K562 (cell line): ENCODE results near the gene HDAC7. TPM values are rescaled to one million over a fixed set of nuclear protein-coding genes. Genes with fewer than 3 reads are reported as not detected.

Experiments used
- ATAC-seq: fragments of 200-7000 bp; cut with Tn5 transposase; 3 replicates; pipeline ENCODE4 v1.9.1; 2020; ENCODE audit warnings: moderate library complexity
- BruUV-seq: library from RNA; stranded (reverse); fragments of 400-500 nt; replicated peaks from 2 replicates; lab custom pipeline; 2021; lab: Mats Ljungman, UMichigan
- CTCF ChIA-PET: fragments of 300-600 bp; formaldehyde crosslinking; extraction: SDS; loops from one replicate; lab custom pipeline; 2021; ENCODE audit warnings: low intra/inter-chr PET ratio; lab: Yijun Ruan, JAX
- POLR2A ChIA-PET: fragments of 300-600, 350-650 bp; sonication (Branson Sonifier 250); formaldehyde crosslinking; extraction: SDS; loops from one replicate; lab custom pipeline; 2021; ENCODE audit warnings: antibody characterized with exemption, inconsistent platforms; lab: Yijun Ruan, JAX
- DNase-seq, 4 experiments: peaks; one replicate each; pipeline versions ENCODE4 v3.0.0 to v3.0.0-alpha.2; 2011 to 2018; ENCODE audit warnings: low spot score in 3 of 4, mixed read lengths in 3 of 4; ENCODE audit errors: extremely low read depth in 1 of 4
- FAIRE-seq: peaks from 2 replicates; lab custom pipeline; 2011; peaks lifted over from hg19 to GRCh38; lab: Jason Lieb, UNC
- H2AFZ ChIP-seq: 2 replicates; pipeline ENCODE4 v1.6.0; 2011; ENCODE audit warnings: low read depth, low read length, control low read depth, inconsistent platforms
- H3K27ac ChIP-seq: fragments of 200-600 bp; 3 replicates; pipeline ENCODE4 v1.8.0; 2011; ENCODE audit warnings: low read depth, mild to moderate bottlenecking, control low read depth, inconsistent platforms, low read length, moderate library complexity, mixed read lengths; ENCODE audit errors: extremely low read depth
- H3K27me3 ChIP-seq, 2 experiments: fragments of 300-600 bp in 1 of 2; 2 replicates in 1 of 2; 3 replicates in 1 of 2; pipeline versions ENCODE4 v1.6.0 to v1.8.0; 2011; ENCODE audit warnings: inconsistent platforms in 2 of 2, low read length in 2 of 2, mild to moderate bottlenecking in 1 of 2, mixed read lengths in 1 of 2, moderate library complexity in 1 of 2; ENCODE audit not compliant: control insufficient read depth in 2 of 2, insufficient read depth in 2 of 2
- H3K36me3 ChIP-seq: fragments of 300-600 bp; 3 replicates; pipeline ENCODE4 v1.8.0; 2011; ENCODE audit warnings: mild to moderate bottlenecking, low read length, inconsistent platforms; ENCODE audit not compliant: control insufficient read depth, insufficient read depth
- H3K4me1 ChIP-seq, 2 experiments: fragments of 200-600 bp in 1 of 2; replicated peaks in 1 of 2; 2 replicates in 1 of 2; 3 replicates in 1 of 2; pipeline versions ENCODE4 v1.5.1 to v1.8.0; 2011; ENCODE audit warnings: inconsistent platforms in 2 of 2, low read length in 2 of 2, mild to moderate bottlenecking in 1 of 2, mixed read lengths in 1 of 2, moderate library complexity in 1 of 2; ENCODE audit not compliant: control insufficient read depth in 2 of 2, insufficient read depth in 2 of 2
- H3K4me2 ChIP-seq: 2 replicates; pipeline ENCODE4 v1.6.1; 2011; ENCODE audit warnings: low read length, control low read depth, inconsistent platforms, mixed read lengths; ENCODE audit not compliant: insufficient read depth
- H3K4me3 ChIP-seq: fragments of 200-600 bp; sonication (generic), shearing (Covaris generic); 2 replicates; pipeline ENCODE4 v1.5.1; 2016; ENCODE audit warnings: control low read depth, inconsistent platforms
- H3K79me2 ChIP-seq: fragments of 200-600 bp; 3 replicates; pipeline ENCODE4 v1.8.0; 2011; ENCODE audit warnings: low read length, inconsistent platforms; ENCODE audit not compliant: control insufficient read depth, insufficient read depth
- H3K9ac ChIP-seq, 2 experiments: 2 replicates each; pipeline versions ENCODE4 v1.6.0 to v1.6.1; 2011; ENCODE audit warnings: low read depth in 2 of 2, low read length in 2 of 2, control low read depth in 1 of 2, inconsistent platforms in 1 of 2, mild to moderate bottlenecking in 1 of 2, mixed read lengths in 1 of 2; ENCODE audit not compliant: insufficient read depth in 1 of 2
- H3K9me1 ChIP-seq: one replicate; pipeline ENCODE4 v1.6.0; 2011; ENCODE audit warnings: inconsistent platforms, mild to moderate bottlenecking, low read length, moderate library complexity; ENCODE audit not compliant: control insufficient read depth, insufficient read depth
- H3K9me3 ChIP-seq: replicated peaks from 2 replicates; pipeline ENCODE4 v1.5.1; 2011; ENCODE audit warnings: low read depth, low read length, inconsistent platforms; ENCODE audit not compliant: control insufficient read depth, insufficient read depth
- H4K20me1 ChIP-seq: replicated peaks from 2 replicates; pipeline ENCODE4 v1.6.1; 2011; ENCODE audit warnings: low read length, inconsistent platforms, mixed read lengths; ENCODE audit not compliant: control insufficient read depth, insufficient read depth
- CBFA2T2 ChIP-seq: fragments of 450-650 bp; conservative IDR thresholded peaks from 2 replicates; pipeline ENCODE4 v1.6.1; 2017; ENCODE audit warnings: mild to moderate bottlenecking
- E2F5 ChIP-seq: sonication (generic); formaldehyde crosslinking; IDR thresholded peaks from 2 replicates; pipeline ENCODE4 v1.8.0; 2022; ENCODE audit warnings: mild to moderate bottlenecking, missing genetic modification reagents
- ELK1 ChIP-seq: sonication (generic); formaldehyde crosslinking; IDR thresholded peaks from 2 replicates; pipeline ENCODE4 v1.8.1; 2022; ENCODE audit warnings: missing genetic modification reagents
- FOXK1 ChIP-seq: sonication (generic); formaldehyde crosslinking; IDR thresholded peaks from 2 replicates; pipeline ENCODE4 v1.8.0; 2022; ENCODE audit warnings: missing genetic modification reagents, mild to moderate bottlenecking, borderline replicate concordance
- HMG20B ChIP-seq: fragments of 250-450 bp; sonication (Bioruptor Pico); IDR thresholded peaks from 2 replicates; pipeline ENCODE4 v1.5.0; 2021; ENCODE audit warnings: mild to moderate bottlenecking
- IRF9 ChIP-seq: fragments of 450-650 bp; IDR thresholded peaks from 2 replicates; pipeline ENCODE4 v1.6.1; 2016; ENCODE audit warnings: missing biosample characterization, missing genetic modification characterization
- KDM4B ChIP-seq, 2 experiments: fragments of 450-650 bp in 1 of 2; sonication (generic) in 1 of 2; IDR thresholded peaks; 2 replicates each; pipeline ENCODE4 v1.6.1; 2016 to 2017; ENCODE audit warnings: borderline replicate concordance in 2 of 2, antibody characterized with exemption in 1 of 2, low read depth in 1 of 2, mild to moderate bottlenecking in 1 of 2
- LCOR ChIP-seq: sonication (generic); formaldehyde crosslinking; IDR thresholded peaks from 2 replicates; pipeline ENCODE4 v1.8.0; 2022; ENCODE audit warnings: mild to moderate bottlenecking, missing genetic modification reagents
- SOX6 ChIP-seq: fragments of 450-650 bp; IDR thresholded peaks from 2 replicates; pipeline ENCODE4 v1.6.1; 2014; ENCODE audit warnings: mild to moderate bottlenecking
- TAF9B ChIP-seq: fragments of 450-650 bp; IDR thresholded peaks from 2 replicates; pipeline ENCODE4 v1.6.1; 2018; ENCODE audit warnings: mild to moderate bottlenecking; ENCODE audit not compliant: partially characterized antibody
- TARDBP ChIP-seq: fragments of 450-650 bp; IDR thresholded peaks from 2 replicates; pipeline ENCODE4 v1.6.1; 2016
- ZFP1 ChIP-seq: fragments of 450-650 bp; formaldehyde crosslinking; IDR thresholded peaks from 2 replicates; pipeline ENCODE4 v1.4.0; 2020; ENCODE audit warnings: mild to moderate bottlenecking, mixed read lengths
- ZNF239 ChIP-seq: fragments of 250-450 bp; sonication (Bioruptor Pico); IDR thresholded peaks from 2 replicates; pipeline ENCODE4 v1.4.0; 2020; ENCODE audit warnings: mild to moderate bottlenecking
- ZNF282 ChIP-seq: sonication (generic); formaldehyde crosslinking; IDR thresholded peaks from 2 replicates; pipeline ENCODE4 v1.8.1; 2023; ENCODE audit warnings: missing genetic modification reagents
- WGBS: fragments of 100-300 bp; shearing (Covaris generic); methylation state at CpG from one replicate; pipeline ENCODE4 v1.1.6; 2016; ENCODE audit warnings: low coverage, mixed read lengths; ENCODE audit not compliant: insufficient coverage; ENCODE audit errors: missing lambda C conversion rate; 5-methylcytosine and 5-hydroxymethylcytosine counted together
- in situ Hi-C: fragments of 300-500 bp; cut with MboI; formaldehyde crosslinking; loops from 4 replicates; pipeline ENCODE4 v1.15.0; 2018; ENCODE audit warnings: inconsistent platforms, mixed read lengths
- intact Hi-C: fragments of 100-400 bp; cut with micrococcal nuclease; formaldehyde crosslinking; loops from 2 replicates; pipeline ENCODE4 v1.14.2; 2022
- polyA plus RNA-seq, 8 experiments: library from polyadenylated mRNA; depleted of rRNA in 4 of 8; stranded (reverse) in 5 of 8; unstranded in 3 of 8; fragments of >200 nt; fragmentation: Nextera tagmentation in 2 of 8; fragmentation: Illumina TruSeq in 1 of 8; extraction: Ambion mirVana in 2 of 8; extraction: Trizol in 1 of 8; gene quantifications; 2 replicates each; pipeline versions ENCODE4 v1.2.1 to v1.2.3, GENCODE V29; 2011 to 2014; ENCODE audit warnings: inconsistent platforms in 1 of 8, missing spikeins in 1 of 8
- total RNA-seq, 7 experiments: library from RNA; depleted of rRNA in 6 of 7; stranded (reverse); fragments of >200 nt in 6 of 7; fragmentation: Illumina TruSeq in 2 of 7; extraction: Trizol in 2 of 7; gene quantifications; 2 replicates each; pipeline versions ENCODE4 v1.2.1 to v1.2.3, GENCODE V29; 2011 to 2021; ENCODE audit warnings: low replicate concordance in 1 of 7

The HDAC7 gene
- total and polyA plus RNA-seq, 9 of the 15 experiments (the other 6 are each of a cell fraction or from before 2014, with no cell fraction given) = 2.5 to 129 (median 31.1) TPM

GRCh38 chr12:47862167-47862750 is 42.6 kb upstream of the HDAC7 start:
- POLR2A ChIA-PET = interaction anchor here (0.8 to 1.2 kb wide), 2 partner anchors 12 to 21 kb away, joined by 3 to 4 read pairs; no protein-coding TSS in a partner anchor
- intact Hi-C loops = no loop called here
- no peak for TF ChIP-seq LCOR
- TF ChIP-seq IRF9 (tag) = no peak
- no peak for TF ChIP-seq ZNF239 (CRISPR knock-in tag)
- no peak for TF ChIP-seq KDM4B (IDR thresholded peaks at IDR 0.05; ENCODE audit: borderline replicate concordance in 2 of 2, low read depth in 1 of 2)
- no peak for TF ChIP-seq E2F5 (CRISPR knock-in tag)
- TF ChIP-seq HMG20B (CRISPR knock-in tag) = no peak
- no peak for TF ChIP-seq ZNF282 (CRISPR knock-in tag)
- TF ChIP-seq TARDBP = no peak
- no peak for TF ChIP-seq CBFA2T2
- TF ChIP-seq SOX6 = no peak
- TF ChIP-seq FOXK1 = no peak
- no peak for TF ChIP-seq ZFP1 (CRISPR knock-in tag)
- TF ChIP-seq TAF9B = no peak
- TF ChIP-seq ELK1 (CRISPR knock-in tag) = no peak

More at GRCh38 chr12:47862167-47862750, 42.6 kb upstream of the HDAC7 start:
- 40% methylated on average over 5 of the region's 5 CpGs for WGBS
- H3K27ac ChIP-seq = no peak overlapping the region
- no peaks in the 10 kb centered on the region for H3K79me2 ChIP-seq
- no peak overlapping the region for H3K4me3 ChIP-seq
- no peaks in the 10 kb centered on the region for H3K36me3 ChIP-seq
- FAIRE-seq = no peak
- no peak overlapping the region for H3K4me2 ChIP-seq
- H3K27me3 ChIP-seq = peaks cover 0 to 9% of the 10 kb centered on the region in 2 experiments; a peak in 1 of 5 replicates
- H2AFZ ChIP-seq = no peak overlapping the region
- no peaks in the 10 kb centered on the region for H3K9me3 ChIP-seq
- CTCF ChIA-PET = no interaction called here
- no TSS peak for BruUV-seq
- H3K4me1 ChIP-seq = peaks cover 2 to 3% of the 10 kb centered on the region in 2 experiments; a peak in 3 of 5 replicates
- in situ Hi-C loops = no loop called here
- H3K9ac ChIP-seq = no peak overlapping the region
- H4K20me1 ChIP-seq = no peaks in the 10 kb centered on the region
- no peak for DNase-seq
- ATAC-seq = no peak
- no peaks in the 10 kb centered on the region for H3K9me1 ChIP-seq
